Adrenal gland (tissue), 5 donors: ENCODE measurements around the gene MLC1.

ENCODE experiments used
- POLR2A ChIP-seq, 2 donors: fragments of 450-650 bp; IDR thresholded peaks; one replicate each; pipeline ENCODE4 v1.6.1; 2017; ENCODE audit warnings: antibody characterized with exemption in 2 of 2, mild to moderate bottlenecking in 2 of 2, moderate library complexity in 1 of 2
- TF ChIP-seq, protein P1 (sequence below), 6 experiments: fragments of 450-650 bp in 4 of 6; fragments of 200-600 bp in 2 of 6; sonication (generic) in 1 of 6; IDR thresholded peaks; 1 replicate in 5 of 6; 2 replicates in 1 of 6; pipeline versions ENCODE4 v1.5.1 to v1.8.0; 2016 to 2021; ENCODE audit warnings: antibody characterized with exemption in 6 of 6, mild to moderate bottlenecking in 2 of 6, moderate library complexity in 1 of 6
- donor health status: DM: no; HTN: no; CAD: no.

DNA sequence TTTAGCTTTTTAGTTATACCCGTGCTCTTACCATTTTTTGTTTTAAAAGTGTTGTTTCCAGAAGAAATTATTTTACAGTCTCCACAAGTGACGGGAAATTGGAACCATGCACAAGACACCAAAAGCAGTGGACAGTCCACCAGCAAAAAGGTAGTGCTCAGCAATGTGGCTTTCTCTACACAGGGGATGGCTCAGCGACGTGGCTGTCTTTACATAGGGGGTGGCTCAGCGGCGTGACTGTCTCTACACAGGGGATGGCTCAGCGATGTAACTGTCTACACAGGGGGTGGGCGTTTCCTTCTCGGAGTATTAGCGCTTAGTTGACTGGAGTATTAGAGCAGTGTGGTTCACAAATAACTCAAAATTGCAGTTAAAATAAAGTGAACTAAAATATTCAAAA lies 49.3 kb upstream of the MLC1 start:
- TF ChIP-seq, protein P1, sequence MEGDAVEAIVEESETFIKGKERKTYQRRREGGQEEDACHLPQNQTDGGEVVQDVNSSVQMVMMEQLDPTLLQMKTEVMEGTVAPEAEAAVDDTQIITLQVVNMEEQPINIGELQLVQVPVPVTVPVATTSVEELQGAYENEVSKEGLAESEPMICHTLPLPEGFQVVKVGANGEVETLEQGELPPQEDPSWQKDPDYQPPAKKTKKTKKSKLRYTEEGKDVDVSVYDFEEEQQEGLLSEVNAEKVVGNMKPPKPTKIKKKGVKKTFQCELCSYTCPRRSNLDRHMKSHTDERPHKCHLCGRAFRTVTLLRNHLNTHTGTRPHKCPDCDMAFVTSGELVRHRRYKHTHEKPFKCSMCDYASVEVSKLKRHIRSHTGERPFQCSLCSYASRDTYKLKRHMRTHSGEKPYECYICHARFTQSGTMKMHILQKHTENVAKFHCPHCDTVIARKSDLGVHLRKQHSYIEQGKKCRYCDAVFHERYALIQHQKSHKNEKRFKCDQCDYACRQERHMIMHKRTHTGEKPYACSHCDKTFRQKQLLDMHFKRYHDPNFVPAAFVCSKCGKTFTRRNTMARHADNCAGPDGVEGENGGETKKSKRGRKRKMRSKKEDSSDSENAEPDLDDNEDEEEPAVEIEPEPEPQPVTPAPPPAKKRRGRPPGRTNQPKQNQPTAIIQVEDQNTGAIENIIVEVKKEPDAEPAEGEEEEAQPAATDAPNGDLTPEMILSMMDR (IDR thresholded peaks at IDR 0.05) = no peak
- TF ChIP-seq POLR2A (IDR thresholded peaks at IDR 0.05) = no peak
